K562 (cell line): ENCODE results near the gene MED19. TPM values are rescaled to one million over a fixed set of nuclear protein-coding genes. Genes with fewer than 3 reads are reported as not detected.
A peak's percentile ranks its signal among the peaks of the same experiment; 100 is the strongest.

Source experiments
- ATAC-seq: fragments of 200-7000 bp; cut with Tn5 transposase; 3 replicates; pipeline ENCODE4 v1.9.1; 2020; ENCODE audit warnings: moderate library complexity
- BruUV-seq: library from RNA; stranded (reverse); fragments of 400-500 nt; replicated peaks from 2 replicates; lab custom pipeline; 2021; lab: Mats Ljungman, UMichigan
- CTCF ChIA-PET: fragments of 300-600 bp; formaldehyde crosslinking; extraction: SDS; loops from one replicate; lab custom pipeline; 2021; ENCODE audit warnings: low intra/inter-chr PET ratio; lab: Yijun Ruan, JAX
- POLR2A ChIA-PET: fragments of 300-600, 350-650 bp; sonication (Branson Sonifier 250); formaldehyde crosslinking; extraction: SDS; loops from one replicate; lab custom pipeline; 2021; ENCODE audit warnings: antibody characterized with exemption, inconsistent platforms; lab: Yijun Ruan, JAX
- DNase-seq, 4 experiments: peaks; one replicate each; pipeline versions ENCODE4 v3.0.0 to v3.0.0-alpha.2; 2011 to 2018; ENCODE audit warnings: low spot score in 3 of 4, mixed read lengths in 3 of 4; ENCODE audit errors: extremely low read depth in 1 of 4
- FAIRE-seq: peaks from 2 replicates; lab custom pipeline; 2011; peaks lifted over from hg19 to GRCh38; lab: Jason Lieb, UNC
- H2AFZ ChIP-seq: 2 replicates; pipeline ENCODE4 v1.6.0; 2011; ENCODE audit warnings: low read depth, low read length, control low read depth, inconsistent platforms
- H3K27ac ChIP-seq: fragments of 200-600 bp; 3 replicates; pipeline ENCODE4 v1.8.0; 2011; ENCODE audit warnings: low read depth, mild to moderate bottlenecking, control low read depth, inconsistent platforms, low read length, moderate library complexity, mixed read lengths; ENCODE audit errors: extremely low read depth
- H3K27me3 ChIP-seq, 2 experiments: fragments of 300-600 bp in 1 of 2; 2 replicates in 1 of 2; 3 replicates in 1 of 2; pipeline versions ENCODE4 v1.6.0 to v1.8.0; 2011; ENCODE audit warnings: inconsistent platforms in 2 of 2, low read length in 2 of 2, mild to moderate bottlenecking in 1 of 2, mixed read lengths in 1 of 2, moderate library complexity in 1 of 2; ENCODE audit not compliant: control insufficient read depth in 2 of 2, insufficient read depth in 2 of 2
- H3K36me3 ChIP-seq: fragments of 300-600 bp; 3 replicates; pipeline ENCODE4 v1.8.0; 2011; ENCODE audit warnings: mild to moderate bottlenecking, low read length, inconsistent platforms; ENCODE audit not compliant: control insufficient read depth, insufficient read depth
- H3K4me1 ChIP-seq, 2 experiments: fragments of 200-600 bp in 1 of 2; replicated peaks in 1 of 2; 2 replicates in 1 of 2; 3 replicates in 1 of 2; pipeline versions ENCODE4 v1.5.1 to v1.8.0; 2011; ENCODE audit warnings: inconsistent platforms in 2 of 2, low read length in 2 of 2, mild to moderate bottlenecking in 1 of 2, mixed read lengths in 1 of 2, moderate library complexity in 1 of 2; ENCODE audit not compliant: control insufficient read depth in 2 of 2, insufficient read depth in 2 of 2
- H3K4me2 ChIP-seq: 2 replicates; pipeline ENCODE4 v1.6.1; 2011; ENCODE audit warnings: low read length, control low read depth, inconsistent platforms, mixed read lengths; ENCODE audit not compliant: insufficient read depth
- H3K4me3 ChIP-seq: fragments of 200-600 bp; sonication (generic), shearing (Covaris generic); 2 replicates; pipeline ENCODE4 v1.5.1; 2016; ENCODE audit warnings: control low read depth, inconsistent platforms
- H3K79me2 ChIP-seq: fragments of 200-600 bp; 3 replicates; pipeline ENCODE4 v1.8.0; 2011; ENCODE audit warnings: low read length, inconsistent platforms; ENCODE audit not compliant: control insufficient read depth, insufficient read depth
- H3K9ac ChIP-seq, 2 experiments: 2 replicates each; pipeline versions ENCODE4 v1.6.0 to v1.6.1; 2011; ENCODE audit warnings: low read depth in 2 of 2, low read length in 2 of 2, control low read depth in 1 of 2, inconsistent platforms in 1 of 2, mild to moderate bottlenecking in 1 of 2, mixed read lengths in 1 of 2; ENCODE audit not compliant: insufficient read depth in 1 of 2
- H3K9me1 ChIP-seq: one replicate; pipeline ENCODE4 v1.6.0; 2011; ENCODE audit warnings: inconsistent platforms, mild to moderate bottlenecking, low read length, moderate library complexity; ENCODE audit not compliant: control insufficient read depth, insufficient read depth
- H3K9me3 ChIP-seq: replicated peaks from 2 replicates; pipeline ENCODE4 v1.5.1; 2011; ENCODE audit warnings: low read depth, low read length, inconsistent platforms; ENCODE audit not compliant: control insufficient read depth, insufficient read depth
- H4K20me1 ChIP-seq: replicated peaks from 2 replicates; pipeline ENCODE4 v1.6.1; 2011; ENCODE audit warnings: low read length, inconsistent platforms, mixed read lengths; ENCODE audit not compliant: control insufficient read depth, insufficient read depth
- CTCF ChIP-seq, 3 experiments: IDR thresholded peaks in 2 of 3; conservative IDR thresholded peaks in 1 of 3; 2 replicates each; pipeline ENCODE4 v1.5.1; 2011 to 2012; ENCODE audit warnings: low read length in 3 of 3, mild to moderate bottlenecking in 3 of 3, control low read depth in 2 of 3, improper control_type of control experiment in 1 of 3, inconsistent platforms in 1 of 3, low read depth in 1 of 3, mixed read lengths in 1 of 3, moderate library complexity in 1 of 3; ENCODE audit not compliant: insufficient read depth in 2 of 3
- ELF1 ChIP-seq: fragments of 200-800 bp; sonication (Bioruptor generic); IDR thresholded peaks from 2 replicates; pipeline ENCODE4 v1.6.1; 2016; ENCODE audit warnings: missing genetic modification characterization, missing compliant biosample characterization
- ZNF12 ChIP-seq: sonication (generic); formaldehyde crosslinking; IDR thresholded peaks from 2 replicates; pipeline ENCODE4 v1.4.0; 2020; ENCODE audit warnings: mild to moderate bottlenecking, missing genetic modification reagents
- ZNF639 ChIP-seq, 2 experiments: fragments of 200-800 bp in 1 of 2; sonication (Bioruptor generic) in 1 of 2; sonication (generic) in 1 of 2; formaldehyde crosslinking in 1 of 2; IDR thresholded peaks in 1 of 2; conservative IDR thresholded peaks in 1 of 2; 2 replicates each; pipeline versions ENCODE4 v1.5.0 to v1.6.1; 2016 to 2020; ENCODE audit warnings: missing compliant biosample characterization in 1 of 2, missing genetic modification characterization in 1 of 2, missing genetic modification reagents in 1 of 2
- WGBS: fragments of 100-300 bp; shearing (Covaris generic); methylation state at CpG from one replicate; pipeline ENCODE4 v1.1.6; 2016; ENCODE audit warnings: low coverage, mixed read lengths; ENCODE audit not compliant: insufficient coverage; ENCODE audit errors: missing lambda C conversion rate; 5-methylcytosine and 5-hydroxymethylcytosine counted together
- in situ Hi-C: fragments of 300-500 bp; cut with MboI; formaldehyde crosslinking; loops from 4 replicates; pipeline ENCODE4 v1.15.0; 2018; ENCODE audit warnings: inconsistent platforms, mixed read lengths
- intact Hi-C: fragments of 100-400 bp; cut with micrococcal nuclease; formaldehyde crosslinking; loops from 2 replicates; pipeline ENCODE4 v1.14.2; 2022
- polyA plus RNA-seq, 8 experiments: library from polyadenylated mRNA; depleted of rRNA in 4 of 8; stranded (reverse) in 5 of 8; unstranded in 3 of 8; fragments of >200 nt; fragmentation: Nextera tagmentation in 2 of 8; fragmentation: Illumina TruSeq in 1 of 8; extraction: Ambion mirVana in 2 of 8; extraction: Trizol in 1 of 8; gene quantifications; 2 replicates each; pipeline versions ENCODE4 v1.2.1 to v1.2.3, GENCODE V29; 2011 to 2014; ENCODE audit warnings: inconsistent platforms in 1 of 8, missing spikeins in 1 of 8
- total RNA-seq, 7 experiments: library from RNA; depleted of rRNA in 6 of 7; stranded (reverse); fragments of >200 nt in 6 of 7; fragmentation: Illumina TruSeq in 2 of 7; extraction: Trizol in 2 of 7; gene quantifications; 2 replicates each; pipeline versions ENCODE4 v1.2.1 to v1.2.3, GENCODE V29; 2011 to 2021; ENCODE audit warnings: low replicate concordance in 1 of 7

The MED19 gene
- total and polyA plus RNA-seq, 9 of the 15 experiments (the other 6 are each of a cell fraction or from before 2014, with no cell fraction given) = 7.3 to 23.5 (median 15.0) TPM

GRCh38 chr11:57703341-57703740 is 8.7 kb downstream of the MED19 start:
- WGBS = 85% methylated on average over 4 of the region's 4 CpGs
- FAIRE-seq = no peak
- TF ChIP-seq ZNF12 (CRISPR knock-in tag) = no peak
- Histone ChIP-seq H3K79me2 (peaks cover 3% of the 10 kb centered on the region; the same call in 1 of the 3 replicates), H4K20me1 (no peaks in the 10 kb centered on the region), H3K4me3 (no peak overlapping the region), H3K4me1 (no peaks in the 10 kb centered on the region), H3K9me1 (no peaks in the 10 kb centered on the region), H3K9ac (no peak overlapping the region), H2AFZ (no peak overlapping the region), H3K4me2 (no peak overlapping the region), H3K27ac (no peak overlapping the region), H3K27me3 (no peaks in the 10 kb centered on the region), H3K9me3 (no peaks in the 10 kb centered on the region), H3K36me3 (peaks cover 62% of the 10 kb centered on the region)
- POLR2A ChIA-PET = interaction anchor here (0.6 to 3.2 kb wide), 7 partner anchors 9 to 28 kb away, joined by 3 to 13 read pairs (median 5); partner anchors contain the start of genes MED19 and TMX2
- in situ Hi-C loops = no loop called here
- DNase-seq = no peak
- intact Hi-C loops = no loop called here
- 0 out of 3 replicates have a peak, but pooled peaks have one; percentile 11 for ATAC-seq
- no TSS peak for BruUV-seq
- CTCF ChIA-PET = no interaction called here

DNA sequence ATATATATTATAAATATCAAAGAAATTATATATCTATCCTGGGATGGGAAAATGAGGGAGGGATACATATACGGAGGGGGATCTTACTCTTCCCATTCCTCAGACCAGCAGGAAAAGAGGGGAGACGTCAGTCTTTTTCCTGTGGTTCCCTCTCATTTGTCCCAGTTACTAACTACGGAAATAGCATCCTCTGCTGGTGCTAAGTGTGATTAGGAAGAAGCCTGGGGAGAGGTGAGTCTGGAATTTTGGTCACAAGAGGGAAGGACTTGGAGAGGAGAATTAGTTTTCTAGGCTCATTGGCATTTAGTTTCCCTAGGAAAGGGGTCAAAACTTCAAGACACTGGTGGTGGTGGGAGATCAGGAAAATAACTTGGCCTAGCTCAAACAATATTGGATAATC is 11.6 kb downstream of the MED19 start:
- no peak for ATAC-seq
- CTCF ChIA-PET = no interaction called here

More for the DNA sequence above, 11.6 kb downstream of the MED19 start:
- no peak for FAIRE-seq
- Histone ChIP-seq H3K9me1 (no peaks in the 10 kb centered on the region), H3K79me2 (no peaks in the 10 kb centered on the region), H3K9ac (no peak overlapping the region), H3K4me2 (no peak overlapping the region), H3K27me3 (no peaks in the 10 kb centered on the region), H3K36me3 (peaks cover 76% of the 10 kb centered on the region), H4K20me1 (no peaks in the 10 kb centered on the region), H3K4me3 (no peak overlapping the region), H3K4me1 (no peaks in the 10 kb centered on the region), H2AFZ (no peak overlapping the region), H3K27ac (no peak overlapping the region), H3K9me3 (no peaks in the 10 kb centered on the region)
- 79% methylated on average over 3 of the region's 3 CpGs for WGBS
- no peak for DNase-seq
- in situ Hi-C loops = no loop called here
- POLR2A ChIA-PET = interaction anchor here (0.6 kb wide), 1 partner anchor 428 kb away, joined by 3 read pairs; no protein-coding TSS in a partner anchor
- TF ChIP-seq ZNF639 (CRISPR knock-in tag; conservative IDR thresholded peaks at IDR 0.05 in 1 of 2, IDR thresholded peaks at IDR 0.05 in 1 of 2) (no peak), ELF1 (tag) (no peak), CTCF (IDR thresholded peaks at IDR 0.05 in 2 of 3, conservative IDR thresholded peaks at IDR 0.05 in 1 of 3; ENCODE audit: insufficient read depth in 2 of 3, low read depth in 1 of 3, low read length in 3 of 3) (peak in 1 of 3 experiments; percentile 17; a peak in 1 of 6 replicates)
- intact Hi-C loops = no loop called here
- no TSS peak for BruUV-seq
